Loucy (cell line): Measurements from ENCODE around the gene CNTN5.

Source experiments
- EZH2phosphoT487 ChIP-seq: fragments of 200-600 bp; IDR thresholded peaks from 2 replicates; pipeline ENCODE4 v1.6.1; 2018; ENCODE audit warnings: antibody characterized with exemption, mild to moderate bottlenecking, moderate library complexity, borderline replicate concordance
- TF ChIP-seq, protein P1 (sequence below): fragments of 200-600 bp; sonication (generic); conservative IDR thresholded peaks from 2 replicates; pipeline ENCODE4 v1.5.1; 2014; ENCODE audit warnings: mild to moderate bottlenecking, antibody characterized with exemption, low read length

DNA sequence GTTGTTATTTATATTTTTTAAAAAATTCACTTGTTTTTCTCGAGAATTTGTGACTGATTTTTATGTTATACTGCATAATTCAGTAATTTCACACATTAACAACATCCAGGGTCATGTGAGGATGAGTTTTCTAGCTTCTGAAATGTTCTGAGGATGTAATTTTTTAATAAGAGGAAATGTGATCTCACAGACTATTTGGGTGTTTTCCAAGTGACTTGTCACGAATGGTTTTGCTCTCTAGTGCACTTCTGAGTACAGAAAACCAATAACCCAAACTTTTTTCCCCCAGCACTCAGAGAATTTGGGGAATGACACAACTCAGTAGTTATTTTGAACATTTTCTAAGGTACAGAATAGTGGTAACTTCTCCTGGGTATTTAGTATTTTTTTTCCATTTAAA lies 845.2 kb downstream of the CNTN5 start:
- TF ChIP-seq, protein P1, sequence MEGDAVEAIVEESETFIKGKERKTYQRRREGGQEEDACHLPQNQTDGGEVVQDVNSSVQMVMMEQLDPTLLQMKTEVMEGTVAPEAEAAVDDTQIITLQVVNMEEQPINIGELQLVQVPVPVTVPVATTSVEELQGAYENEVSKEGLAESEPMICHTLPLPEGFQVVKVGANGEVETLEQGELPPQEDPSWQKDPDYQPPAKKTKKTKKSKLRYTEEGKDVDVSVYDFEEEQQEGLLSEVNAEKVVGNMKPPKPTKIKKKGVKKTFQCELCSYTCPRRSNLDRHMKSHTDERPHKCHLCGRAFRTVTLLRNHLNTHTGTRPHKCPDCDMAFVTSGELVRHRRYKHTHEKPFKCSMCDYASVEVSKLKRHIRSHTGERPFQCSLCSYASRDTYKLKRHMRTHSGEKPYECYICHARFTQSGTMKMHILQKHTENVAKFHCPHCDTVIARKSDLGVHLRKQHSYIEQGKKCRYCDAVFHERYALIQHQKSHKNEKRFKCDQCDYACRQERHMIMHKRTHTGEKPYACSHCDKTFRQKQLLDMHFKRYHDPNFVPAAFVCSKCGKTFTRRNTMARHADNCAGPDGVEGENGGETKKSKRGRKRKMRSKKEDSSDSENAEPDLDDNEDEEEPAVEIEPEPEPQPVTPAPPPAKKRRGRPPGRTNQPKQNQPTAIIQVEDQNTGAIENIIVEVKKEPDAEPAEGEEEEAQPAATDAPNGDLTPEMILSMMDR = no peak
- no peak for TF ChIP-seq EZH2phosphoT487
